Activated B cell treated with CpG ODN at 0.5 μM for 24 hours (primary cell): ENCODE measurements around the gene GSC2. TPM values are rescaled to one million over a fixed set of nuclear protein-coding genes. Genes with fewer than 3 reads are reported as not detected.

ENCODE experiments used
- ATAC-seq: fragments of 200-7000 bp; cut with Tn5 transposase; one replicate; pipeline ENCODE4 v1.10.0; 2021; ENCODE audit warnings: low read depth, mild to moderate bottlenecking, moderate library complexity
- CTCF ChIA-PET: fragments of 350-600 bp; sonication (Branson Sonifier 250); formaldehyde crosslinking; loops from one replicate; lab custom pipeline; 2021; ENCODE audit warnings: antibody characterized with exemption; lab: Charles Lee
- POLR2A ChIA-PET: fragments of 350-600 bp; sonication (Branson Sonifier 250); formaldehyde crosslinking; loops from one replicate; lab custom pipeline; 2021; ENCODE audit warnings: antibody characterized with exemption; lab: Charles Lee
- DNase-seq: peaks from one replicate; pipeline ENCODE4 v3.0.0; 2022
- H3K27ac Mint-ChIP-seq: one replicate; pipeline ENCODE4 v1.8.0; 2020; ENCODE audit warnings: mixed read lengths
- H3K27me3 Mint-ChIP-seq: one replicate; pipeline ENCODE4 v1.8.0; 2021; ENCODE audit warnings: mixed read lengths
- H3K36me3 Mint-ChIP-seq: one replicate; pipeline ENCODE4 v1.8.0; 2021; ENCODE audit warnings: low read depth, mixed read lengths
- H3K4me1 Mint-ChIP-seq: one replicate; pipeline ENCODE4 v1.8.0; 2021; ENCODE audit warnings: mixed read lengths
- H3K4me3 Mint-ChIP-seq: one replicate; pipeline ENCODE4 v1.8.0; 2020; ENCODE audit warnings: mild to moderate bottlenecking, mixed read lengths
- H3K9me3 Mint-ChIP-seq: one replicate; pipeline ENCODE4 v1.8.0; 2020; ENCODE audit warnings: mixed read lengths
- intact Hi-C: fragments of 100-400 bp; cut with micrococcal nuclease; formaldehyde crosslinking; loops from one replicate; pipeline ENCODE4 v1.15.1; 2024
- total RNA-seq: library from RNA; stranded (reverse); gene quantifications from 2 replicates; pipeline ENCODE4 v1.2.3, GENCODE V29; 2022
- TF ChIP-seq, protein P1 (sequence below): fragments of 200-600 bp; IDR thresholded peaks from one replicate; pipeline ENCODE4 v1.8.0; 2022; ENCODE audit warnings: antibody characterized with exemption, mild to moderate bottlenecking

The GSC2 gene
- total RNA-seq, 1 donor from 2014 or later = not detected

DNA sequence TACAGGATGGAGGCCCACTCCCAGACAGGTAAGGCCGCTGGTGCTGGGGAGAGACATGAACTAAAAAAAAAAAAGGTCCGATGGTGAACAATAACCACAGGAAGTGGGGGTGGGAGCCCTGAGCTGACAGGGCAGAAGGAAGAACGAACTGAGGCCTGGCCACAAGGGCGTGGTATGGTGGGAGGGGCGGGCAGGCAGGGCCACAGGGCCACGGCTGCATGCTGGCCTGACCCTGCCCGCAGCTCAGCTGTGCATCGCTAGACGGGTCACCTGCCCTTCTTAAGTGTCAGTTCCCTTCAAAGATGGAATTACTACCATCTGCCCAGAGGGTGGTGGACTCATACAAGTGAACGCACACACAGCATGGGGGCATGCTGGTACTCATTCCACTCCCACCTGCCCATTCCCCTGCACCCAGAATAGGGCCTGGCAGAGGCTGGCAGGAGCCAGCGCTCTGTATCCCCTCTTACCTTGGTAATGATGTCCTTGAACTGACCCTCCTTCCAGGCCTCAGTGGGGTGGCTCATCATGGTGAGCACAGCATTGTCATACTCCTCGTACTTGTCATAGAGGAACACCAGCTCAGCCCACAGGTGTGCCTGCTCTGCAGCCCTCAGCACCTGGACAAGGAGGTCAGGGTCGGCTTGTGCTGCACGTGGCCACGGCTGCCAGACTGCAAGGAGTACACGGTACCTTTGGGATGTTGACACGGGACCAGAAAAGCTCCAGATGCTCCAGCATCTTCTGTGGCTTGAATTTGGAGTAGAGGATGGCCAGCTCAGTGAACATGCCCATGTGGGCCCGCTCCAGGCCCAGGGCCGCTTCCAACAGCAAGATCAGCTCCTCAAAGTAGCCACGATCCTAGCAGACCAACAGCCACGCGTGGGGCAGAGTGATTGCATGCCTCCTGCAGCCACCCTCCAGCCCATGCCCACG is 46.0 kb upstream of the GSC2 start:
- no peak overlapping the region for H3K4me3 Mint-ChIP-seq
- TF ChIP-seq, protein P1, sequence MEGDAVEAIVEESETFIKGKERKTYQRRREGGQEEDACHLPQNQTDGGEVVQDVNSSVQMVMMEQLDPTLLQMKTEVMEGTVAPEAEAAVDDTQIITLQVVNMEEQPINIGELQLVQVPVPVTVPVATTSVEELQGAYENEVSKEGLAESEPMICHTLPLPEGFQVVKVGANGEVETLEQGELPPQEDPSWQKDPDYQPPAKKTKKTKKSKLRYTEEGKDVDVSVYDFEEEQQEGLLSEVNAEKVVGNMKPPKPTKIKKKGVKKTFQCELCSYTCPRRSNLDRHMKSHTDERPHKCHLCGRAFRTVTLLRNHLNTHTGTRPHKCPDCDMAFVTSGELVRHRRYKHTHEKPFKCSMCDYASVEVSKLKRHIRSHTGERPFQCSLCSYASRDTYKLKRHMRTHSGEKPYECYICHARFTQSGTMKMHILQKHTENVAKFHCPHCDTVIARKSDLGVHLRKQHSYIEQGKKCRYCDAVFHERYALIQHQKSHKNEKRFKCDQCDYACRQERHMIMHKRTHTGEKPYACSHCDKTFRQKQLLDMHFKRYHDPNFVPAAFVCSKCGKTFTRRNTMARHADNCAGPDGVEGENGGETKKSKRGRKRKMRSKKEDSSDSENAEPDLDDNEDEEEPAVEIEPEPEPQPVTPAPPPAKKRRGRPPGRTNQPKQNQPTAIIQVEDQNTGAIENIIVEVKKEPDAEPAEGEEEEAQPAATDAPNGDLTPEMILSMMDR = no peak
- no peak for ATAC-seq
- H3K36me3 Mint-ChIP-seq = no peaks in the 10 kb centered on the region
- intact Hi-C loops = no loop called here
- H3K27ac Mint-ChIP-seq = no peak overlapping the region
- POLR2A ChIA-PET = no interaction called here
- no peak for DNase-seq
- H3K9me3 Mint-ChIP-seq = no peaks in the 10 kb centered on the region
- CTCF ChIA-PET = no interaction called here
- peaks cover 5% of the 10 kb centered on the region for H3K4me1 Mint-ChIP-seq
- H3K27me3 Mint-ChIP-seq = peaks cover 2% of the 10 kb centered on the region

DNA sequence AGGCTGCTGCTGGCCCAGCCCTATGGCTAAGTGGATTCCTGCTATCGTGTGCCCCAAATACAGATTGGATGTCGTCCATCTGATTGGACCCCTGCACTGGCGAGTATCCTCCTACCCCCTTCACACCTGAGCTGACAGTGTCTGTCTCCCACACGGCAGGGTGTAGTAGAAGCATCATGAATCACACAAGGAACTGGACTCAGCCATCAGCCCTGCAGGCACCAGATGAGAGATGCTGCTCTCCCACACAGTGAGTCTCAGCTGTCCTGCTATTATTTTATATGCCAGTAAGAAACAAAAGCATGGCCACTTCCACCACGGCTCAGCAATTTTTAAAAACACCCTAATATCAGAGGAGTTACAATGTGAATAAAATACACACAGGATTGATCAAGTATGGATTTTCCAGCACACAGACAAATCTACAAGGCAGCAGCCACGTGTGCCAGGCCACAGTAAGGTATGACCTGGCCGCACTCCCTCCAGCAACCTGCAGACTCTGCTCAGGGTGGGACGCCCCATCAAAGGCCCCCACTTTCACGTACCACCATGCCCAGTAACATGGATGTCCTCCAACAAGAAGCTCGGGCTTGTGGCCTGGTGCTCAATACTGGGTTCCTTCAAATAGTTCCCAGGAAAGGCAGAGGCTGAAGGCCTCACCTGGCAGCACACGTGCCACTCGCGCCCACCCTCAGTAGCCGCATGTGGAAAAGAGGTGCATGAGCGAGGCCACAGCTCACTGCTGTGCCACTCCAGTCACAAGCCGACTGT is 44.9 kb upstream of the GSC2 start:
- peaks cover 2% of the 10 kb centered on the region for H3K27me3 Mint-ChIP-seq
- DNase-seq (no peak), ATAC-seq (no peak)
- H3K36me3 Mint-ChIP-seq = no peaks in the 10 kb centered on the region
- H3K9me3 Mint-ChIP-seq = no peaks in the 10 kb centered on the region
- intact Hi-C loops = no loop called here
- H3K4me1 Mint-ChIP-seq = peaks cover 5% of the 10 kb centered on the region
- TF ChIP-seq, protein P1 = no peak
- H3K27ac Mint-ChIP-seq = no peak overlapping the region
- no peak overlapping the region for H3K4me3 Mint-ChIP-seq
- CTCF ChIA-PET = no interaction called here
- POLR2A ChIA-PET = no interaction called here

DNA sequence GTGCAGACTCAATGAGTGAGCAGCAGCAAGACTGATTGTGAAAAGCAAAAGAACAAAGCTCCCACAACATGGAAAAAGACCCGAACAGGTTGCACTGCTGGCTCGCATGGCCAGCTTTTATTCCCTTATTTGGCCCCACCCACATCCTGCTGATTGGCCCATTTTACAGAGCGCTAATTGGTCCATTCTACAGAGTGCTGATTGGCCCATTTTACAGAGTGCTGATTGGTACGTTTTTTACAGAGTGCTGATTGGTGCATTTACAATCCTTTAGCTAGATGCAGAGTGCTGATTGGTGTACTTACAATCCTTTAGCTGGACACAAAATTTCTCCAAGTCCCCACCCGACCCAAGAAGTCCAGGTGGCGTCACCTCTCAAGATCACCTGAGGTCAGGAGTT is 43.8 kb upstream of the GSC2 start:
- intact Hi-C loops = no loop called here
- no peak for DNase-seq
- no peak overlapping the region for H3K27ac Mint-ChIP-seq

DNA sequence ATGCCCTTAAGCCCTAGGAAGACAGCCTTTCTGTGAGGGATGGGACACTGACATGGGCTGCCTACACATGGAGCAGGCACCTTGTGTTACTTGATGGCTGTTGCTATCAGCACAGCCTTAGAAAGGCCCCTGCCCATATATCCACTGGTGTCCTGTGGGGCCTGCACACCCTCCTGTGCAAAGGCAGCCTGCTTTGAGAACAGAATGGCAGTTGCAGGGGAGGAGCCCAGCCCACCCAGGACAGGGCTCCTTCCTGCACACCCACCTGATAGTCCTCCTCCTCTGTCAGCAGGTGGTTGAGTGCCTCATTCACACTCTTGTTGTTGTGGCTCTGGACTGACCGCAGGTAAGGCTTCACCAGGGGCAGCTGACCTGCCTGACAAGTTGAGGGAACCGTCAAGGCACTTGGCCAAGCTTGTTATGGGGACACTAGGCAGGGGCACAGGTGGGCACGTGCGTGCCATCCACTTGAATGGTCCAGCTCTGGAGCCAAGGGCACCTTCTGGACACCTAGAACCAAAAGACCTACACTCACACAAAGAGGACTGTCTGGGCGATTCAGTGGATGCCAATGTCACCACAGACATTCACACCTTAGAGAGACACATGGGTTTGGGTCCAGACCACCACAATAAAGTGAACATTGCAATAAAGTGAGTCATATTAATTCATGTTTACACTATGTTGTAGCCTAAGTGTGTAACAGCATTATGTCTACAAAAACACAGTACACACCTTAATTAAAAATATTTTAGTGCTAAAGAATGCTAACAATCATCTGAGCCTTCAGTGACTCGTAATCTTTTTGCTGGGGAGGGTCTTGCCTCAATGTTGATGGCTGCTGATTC is 37.8 kb upstream of the GSC2 start:
- ATAC-seq = no peak
- Mint-ChIP-seq H3K4me1 (no peaks in the 10 kb centered on the region), H3K4me3 (no peak overlapping the region), H3K36me3 (no peaks in the 10 kb centered on the region), H3K27me3 (no peaks in the 10 kb centered on the region), H3K27ac (no peak overlapping the region), H3K9me3 (no peaks in the 10 kb centered on the region)
- intact Hi-C loops = no loop called here
- POLR2A ChIA-PET = interaction anchor here (0.7 kb wide), 1 partner anchor 13 kb away, joined by 4 read pairs; no protein-coding TSS in a partner anchor
- TF ChIP-seq, protein P1 = no peak
- DNase-seq = no peak
- CTCF ChIA-PET = no interaction called here

More for the DNA sequence above, 43.8 kb upstream of the GSC2 start:
- Mint-ChIP-seq H3K4me1 (peaks cover 5% of the 10 kb centered on the region), H3K4me3 (no peak overlapping the region), H3K36me3 (no peaks in the 10 kb centered on the region), H3K27me3 (peaks cover 2% of the 10 kb centered on the region), H3K9me3 (no peaks in the 10 kb centered on the region)
- POLR2A ChIA-PET = interaction anchor here (0.6 kb wide), 1 partner anchor 63 kb away, joined by 3 read pairs; no protein-coding TSS in a partner anchor
- CTCF ChIA-PET = no interaction called here
- ATAC-seq = no peak
- TF ChIP-seq, protein P1 = no peak
